PFSK-1 (cell line): ENCODE data around the gene LNX1.

Source experiments
- FOXP2 ChIP-seq: optimal IDR thresholded peaks from 2 replicates; pipeline ENCODE3; 2011; ENCODE audit warnings: borderline replicate concordance, control low read depth, inconsistent platforms; ENCODE audit not compliant: insufficient read depth; ENCODE audit errors: extremely low read length, extremely low read depth
- POLR2AphosphoS5 ChIP-seq: IDR thresholded peaks from 2 replicates; pipeline ENCODE4 v1.6.1; 2012; ENCODE audit warnings: low read depth, mild to moderate bottlenecking, control low read depth, low read length, moderate library complexity
- SIN3A ChIP-seq: IDR thresholded peaks from 2 replicates; pipeline ENCODE4 v1.6.1; 2012; ENCODE audit warnings: mild to moderate bottlenecking, low read length, moderate library complexity, borderline replicate concordance; ENCODE audit not compliant: insufficient read depth
- TAF1 ChIP-seq: IDR thresholded peaks from 2 replicates; pipeline ENCODE4 v1.6.1; 2012; ENCODE audit warnings: low read length, control low read depth, borderline replicate concordance; ENCODE audit not compliant: insufficient read depth
- TF ChIP-seq, protein P1 (sequence below), 2 experiments: IDR thresholded peaks; 2 replicates each; pipeline versions ENCODE4 v1.6.1 to v1.8.0; 2011 to 2012; ENCODE audit warnings: low read depth in 2 of 2, low read length in 2 of 2, control low read depth in 1 of 2, inconsistent platforms in 1 of 2, mild to moderate bottlenecking in 1 of 2, moderate library complexity in 1 of 2; ENCODE audit not compliant: insufficient read depth in 1 of 2

GRCh38 chr4:53484911-53485657 is 106.2 kb downstream of the LNX1 start:
- TF ChIP-seq SIN3A (no peak), POLR2AphosphoS5 (no peak), TAF1 (no peak), FOXP2 (no peak)
- TF ChIP-seq, protein P1, sequence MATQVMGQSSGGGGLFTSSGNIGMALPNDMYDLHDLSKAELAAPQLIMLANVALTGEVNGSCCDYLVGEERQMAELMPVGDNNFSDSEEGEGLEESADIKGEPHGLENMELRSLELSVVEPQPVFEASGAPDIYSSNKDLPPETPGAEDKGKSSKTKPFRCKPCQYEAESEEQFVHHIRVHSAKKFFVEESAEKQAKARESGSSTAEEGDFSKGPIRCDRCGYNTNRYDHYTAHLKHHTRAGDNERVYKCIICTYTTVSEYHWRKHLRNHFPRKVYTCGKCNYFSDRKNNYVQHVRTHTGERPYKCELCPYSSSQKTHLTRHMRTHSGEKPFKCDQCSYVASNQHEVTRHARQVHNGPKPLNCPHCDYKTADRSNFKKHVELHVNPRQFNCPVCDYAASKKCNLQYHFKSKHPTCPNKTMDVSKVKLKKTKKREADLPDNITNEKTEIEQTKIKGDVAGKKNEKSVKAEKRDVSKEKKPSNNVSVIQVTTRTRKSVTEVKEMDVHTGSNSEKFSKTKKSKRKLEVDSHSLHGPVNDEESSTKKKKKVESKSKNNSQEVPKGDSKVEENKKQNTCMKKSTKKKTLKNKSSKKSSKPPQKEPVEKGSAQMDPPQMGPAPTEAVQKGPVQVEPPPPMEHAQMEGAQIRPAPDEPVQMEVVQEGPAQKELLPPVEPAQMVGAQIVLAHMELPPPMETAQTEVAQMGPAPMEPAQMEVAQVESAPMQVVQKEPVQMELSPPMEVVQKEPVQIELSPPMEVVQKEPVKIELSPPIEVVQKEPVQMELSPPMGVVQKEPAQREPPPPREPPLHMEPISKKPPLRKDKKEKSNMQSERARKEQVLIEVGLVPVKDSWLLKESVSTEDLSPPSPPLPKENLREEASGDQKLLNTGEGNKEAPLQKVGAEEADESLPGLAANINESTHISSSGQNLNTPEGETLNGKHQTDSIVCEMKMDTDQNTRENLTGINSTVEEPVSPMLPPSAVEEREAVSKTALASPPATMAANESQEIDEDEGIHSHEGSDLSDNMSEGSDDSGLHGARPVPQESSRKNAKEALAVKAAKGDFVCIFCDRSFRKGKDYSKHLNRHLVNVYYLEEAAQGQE (IDR thresholded peaks at IDR 0.05; ENCODE audit: insufficient read depth in 1 of 2, low read depth in 2 of 2, low read length in 2 of 2): no peak
